ENCODE measurements around the gene RXRA.

Gene RXRA

DNA sequence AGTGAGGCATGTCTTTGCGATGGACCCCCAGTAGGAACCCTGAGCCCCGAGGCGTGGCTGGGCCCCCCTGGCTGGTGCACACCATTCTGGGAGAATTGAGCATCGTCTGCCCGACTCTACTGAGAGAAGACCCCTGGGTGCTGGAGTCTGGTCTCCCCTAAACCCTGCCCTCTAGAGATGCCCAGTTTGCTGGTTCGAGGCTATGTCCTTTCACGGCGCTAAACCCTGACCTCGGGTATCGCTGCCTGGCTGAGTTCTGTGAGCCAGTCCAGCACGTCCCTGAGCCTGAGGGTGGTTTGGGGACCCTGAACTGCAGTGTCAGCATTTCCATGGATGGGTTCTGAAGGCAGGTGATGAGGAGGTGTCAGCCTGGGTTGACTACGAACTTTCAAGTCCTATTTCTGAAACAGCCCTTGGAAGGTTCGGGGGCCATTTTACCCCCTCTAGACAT lies 128.8 kb downstream of the RXRA start:
- Histone ChIP-seq H3K9ac (ENCODE audit: low read depth in 1 of 2, low read length in 2 of 2) (no peak overlapping the region), H3K4me1 (ENCODE audit: control insufficient read depth in 1 of 2, insufficient read depth in 2 of 2, low read length in 2 of 2) (peaks cover 12 to 17% of the 10 kb centered on the region in 2 donors), H3K36me3 (ENCODE audit: control insufficient read depth in 1 of 2, insufficient read depth in 2 of 2, low read length in 2 of 2) (no peaks in the 10 kb centered on the region), H3K27me3 (ENCODE audit: control insufficient read depth in 1 of 2, insufficient read depth in 2 of 2, low read length in 2 of 2) (no peaks in the 10 kb centered on the region), H3K4me3 (ENCODE audit: low read depth in 1 of 2, low read length in 2 of 2) (no peak overlapping the region), H3K9me3 (ENCODE audit: control insufficient read depth in 1 of 2, low read length in 2 of 2) (no peaks in the 10 kb centered on the region), H3K27ac (ENCODE audit: low read depth, low read length) (no peak overlapping the region)

DNA sequence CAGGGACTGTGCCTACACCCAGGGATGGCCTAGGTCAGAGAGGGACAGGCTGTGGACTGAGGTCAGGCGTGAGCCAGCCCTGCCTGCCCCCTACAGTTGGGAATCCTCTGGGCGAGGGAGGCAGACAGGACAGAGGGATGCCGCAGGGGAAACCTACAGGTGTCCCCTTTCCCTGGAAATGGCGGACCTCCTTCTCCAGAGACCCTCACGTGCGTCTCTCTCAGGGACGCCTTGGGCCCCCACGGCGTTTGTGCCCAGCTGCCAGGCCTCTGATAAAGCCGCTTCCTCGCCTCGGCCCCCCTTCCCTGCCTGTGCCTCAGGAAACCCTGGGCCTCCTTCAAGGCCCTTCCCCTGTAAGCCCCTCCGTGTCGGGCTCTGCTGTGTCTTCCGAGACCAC lies 129.3 kb downstream of the RXRA start:
- Histone ChIP-seq H3K36me3 (ENCODE audit: control insufficient read depth in 1 of 2, insufficient read depth in 2 of 2, low read length in 2 of 2) (no peaks in the 10 kb centered on the region), H3K4me3 (ENCODE audit: low read depth in 1 of 2, low read length in 2 of 2) (peak overlapping the region; percentile 37 to 50), H3K9ac (ENCODE audit: low read depth in 1 of 2, low read length in 2 of 2) (peak overlapping the region; percentile 44 to 59), H3K27ac (ENCODE audit: low read depth, low read length) (peak overlapping the region; percentile 85), H3K9me3 (ENCODE audit: control insufficient read depth in 1 of 2, low read length in 2 of 2) (no peaks in the 10 kb centered on the region), H3K27me3 (ENCODE audit: control insufficient read depth in 1 of 2, insufficient read depth in 2 of 2, low read length in 2 of 2) (no peaks in the 10 kb centered on the region), H3K4me1 (ENCODE audit: control insufficient read depth in 1 of 2, insufficient read depth in 2 of 2, low read length in 2 of 2) (peaks cover 12 to 17% of the 10 kb centered on the region in 2 donors)

DNA sequence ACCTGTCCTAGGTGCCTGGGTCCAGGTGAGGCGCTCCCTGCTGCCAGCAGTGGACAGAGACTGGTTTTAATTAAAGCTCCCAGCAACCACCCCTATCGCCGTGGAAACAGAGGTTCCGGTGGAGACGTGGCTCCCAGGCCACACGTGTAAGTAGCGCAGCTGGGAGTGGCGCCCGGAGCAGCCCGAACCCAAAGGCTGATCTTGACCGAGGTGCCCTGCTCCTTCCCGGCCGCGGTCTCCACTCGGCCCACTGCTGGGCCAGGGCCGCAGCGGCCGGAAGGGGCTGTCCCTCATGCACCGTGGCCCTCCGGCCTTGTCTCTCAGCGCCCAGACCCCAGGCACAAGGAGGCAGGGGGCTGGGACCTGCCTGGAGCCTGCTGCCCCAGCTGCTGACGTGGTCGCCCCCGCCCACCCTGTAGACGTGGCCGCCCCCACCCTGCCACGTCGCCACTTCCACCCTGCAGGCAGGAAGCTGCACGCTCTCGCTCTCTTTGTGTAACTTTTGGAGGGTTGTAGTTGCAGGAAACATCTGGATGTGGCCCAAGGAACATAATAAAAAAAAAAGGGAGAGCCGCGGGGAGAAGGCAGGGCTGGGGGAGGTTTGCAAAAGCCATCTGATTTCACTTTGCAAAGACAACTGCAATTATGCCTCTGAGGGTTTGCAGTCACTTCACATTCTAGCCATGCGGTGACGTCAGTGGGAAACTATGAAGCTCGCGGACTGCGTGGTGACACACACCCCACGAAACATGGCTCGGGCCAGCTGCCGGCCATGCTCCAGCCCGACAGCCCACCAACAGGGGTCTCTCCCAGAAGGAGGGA lies 129.9 kb downstream of the RXRA start:
- Histone ChIP-seq H3K27me3 (ENCODE audit: control insufficient read depth in 1 of 2, insufficient read depth in 2 of 2, low read length in 2 of 2) (no peaks in the 10 kb centered on the region), H3K4me3 (ENCODE audit: low read depth in 1 of 2, low read length in 2 of 2) (peak overlapping the region; percentile 37 to 50), H3K9ac (ENCODE audit: low read depth in 1 of 2, low read length in 2 of 2) (peak overlapping the region; percentile 44 to 61), H3K9me3 (ENCODE audit: control insufficient read depth in 1 of 2, low read length in 2 of 2) (no peaks in the 10 kb centered on the region), H3K36me3 (ENCODE audit: control insufficient read depth in 1 of 2, insufficient read depth in 2 of 2, low read length in 2 of 2) (no peaks in the 10 kb centered on the region), H3K27ac (ENCODE audit: low read depth, low read length) (peak overlapping the region; percentile 85), H3K4me1 (ENCODE audit: control insufficient read depth in 1 of 2, insufficient read depth in 2 of 2, low read length in 2 of 2) (peaks cover 12 to 17% of the 10 kb centered on the region in 2 donors)

DNA sequence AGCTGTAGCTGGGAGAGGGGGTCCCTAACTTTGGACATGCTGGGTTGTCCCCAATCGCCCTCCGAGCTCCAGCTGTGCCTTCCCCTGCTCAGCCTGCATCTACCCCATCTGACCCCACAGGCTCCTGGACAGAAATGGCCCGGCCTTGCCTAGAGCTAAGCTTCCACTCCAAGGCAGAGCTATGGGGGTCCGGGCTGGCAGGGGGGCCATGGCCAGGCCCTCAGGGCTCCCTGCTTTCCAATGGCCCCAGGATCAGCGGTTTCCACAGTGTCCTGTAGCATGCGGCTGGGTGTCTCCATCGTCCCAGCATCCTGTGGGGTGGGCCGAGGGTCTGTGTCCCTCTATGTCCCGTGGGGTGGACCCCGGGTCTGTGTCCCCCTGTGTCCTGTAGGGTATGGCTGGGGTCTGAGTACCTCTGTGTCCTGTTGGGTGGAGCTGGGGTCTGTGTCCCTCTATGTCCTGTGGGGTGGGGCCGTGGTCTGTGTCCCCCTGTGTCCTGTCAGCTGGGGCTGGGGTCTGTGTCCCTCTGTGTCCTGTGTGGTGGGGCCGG lies 130.6 kb downstream of the RXRA start:
- H3K9ac ChIP-seq (ENCODE audit: low read depth in 1 of 2, low read length in 2 of 2) = peak overlapping the region in 1 of 2 donors; percentile 61
- no peaks in the 10 kb centered on the region for H3K27me3 ChIP-seq (ENCODE audit: control insufficient read depth in 1 of 2, insufficient read depth in 2 of 2, low read length in 2 of 2)
- peak overlapping the region; percentile 37 to 50 for H3K4me3 ChIP-seq (ENCODE audit: low read depth in 1 of 2, low read length in 2 of 2)
- H3K36me3 ChIP-seq (ENCODE audit: control insufficient read depth in 1 of 2, insufficient read depth in 2 of 2, low read length in 2 of 2) = no peaks in the 10 kb centered on the region
- peaks cover 12 to 17% of the 10 kb centered on the region in 2 donors for H3K4me1 ChIP-seq (ENCODE audit: control insufficient read depth in 1 of 2, insufficient read depth in 2 of 2, low read length in 2 of 2)
- peak overlapping the region; percentile 85 for H3K27ac ChIP-seq (ENCODE audit: low read depth, low read length)
- H3K9me3 ChIP-seq (ENCODE audit: control insufficient read depth in 1 of 2, low read length in 2 of 2) = peaks cover 0 to 2% of the 10 kb centered on the region in 2 donors

DNA sequence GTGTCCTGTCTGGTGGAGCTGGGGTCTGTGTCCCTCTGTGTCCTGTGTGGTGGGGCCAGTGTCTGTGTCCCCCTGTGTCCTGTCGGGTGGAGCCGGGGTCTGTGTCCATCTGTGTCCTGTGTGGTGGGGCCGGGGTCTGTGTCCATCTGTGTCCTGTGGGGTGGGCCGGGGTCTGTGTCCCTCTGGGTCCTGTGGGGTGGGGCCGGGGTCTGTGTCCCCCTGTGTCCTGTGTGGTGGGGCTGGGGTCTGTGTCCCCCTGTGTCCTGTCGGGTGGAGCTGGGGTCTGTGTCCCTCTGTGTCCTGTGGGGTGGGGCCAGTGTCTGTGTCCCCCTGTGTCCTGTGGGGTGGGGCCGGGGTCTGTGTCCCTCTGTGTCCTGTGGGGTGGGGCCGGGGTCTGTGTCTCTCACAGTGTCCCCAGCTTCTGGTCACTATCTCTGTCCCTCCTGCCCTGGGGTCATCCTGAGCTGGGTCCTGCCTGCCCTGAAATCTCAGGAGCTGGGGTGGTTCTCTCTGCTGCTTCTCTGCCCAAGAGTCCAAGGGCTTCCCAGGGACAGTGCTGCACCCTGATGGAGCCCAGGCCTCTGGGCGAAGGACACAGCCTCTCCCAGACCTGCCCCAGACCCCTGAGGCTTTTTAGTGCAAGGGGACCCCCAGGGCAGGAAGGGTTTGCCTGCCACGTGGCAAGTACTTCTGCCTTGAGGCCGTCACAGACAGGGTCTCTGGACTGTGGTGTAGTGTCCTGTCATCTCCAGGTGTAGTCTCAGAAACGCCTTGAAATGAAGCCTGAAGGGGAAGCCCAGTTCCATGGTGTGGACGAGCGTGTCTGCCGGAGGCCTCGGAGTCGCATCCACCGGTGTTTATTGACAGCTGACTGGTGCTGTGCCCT lies 131.3 kb downstream of the RXRA start:
- Histone ChIP-seq H3K9ac (ENCODE audit: low read depth in 1 of 2, low read length in 2 of 2) (peak overlapping the region in 1 of 2 donors; percentile 61), H3K4me3 (ENCODE audit: low read depth in 1 of 2, low read length in 2 of 2) (no peak overlapping the region), H3K9me3 (ENCODE audit: control insufficient read depth in 1 of 2, low read length in 2 of 2) (peaks cover 0 to 2% of the 10 kb centered on the region in 2 donors), H3K4me1 (ENCODE audit: control insufficient read depth in 1 of 2, insufficient read depth in 2 of 2, low read length in 2 of 2) (peaks cover 12 to 17% of the 10 kb centered on the region in 2 donors), H3K27me3 (ENCODE audit: control insufficient read depth in 1 of 2, insufficient read depth in 2 of 2, low read length in 2 of 2) (peaks cover 0 to 4% of the 10 kb centered on the region in 2 donors), H3K36me3 (ENCODE audit: control insufficient read depth in 1 of 2, insufficient read depth in 2 of 2, low read length in 2 of 2) (no peaks in the 10 kb centered on the region), H3K27ac (ENCODE audit: low read depth, low read length) (no peak overlapping the region)

DNA sequence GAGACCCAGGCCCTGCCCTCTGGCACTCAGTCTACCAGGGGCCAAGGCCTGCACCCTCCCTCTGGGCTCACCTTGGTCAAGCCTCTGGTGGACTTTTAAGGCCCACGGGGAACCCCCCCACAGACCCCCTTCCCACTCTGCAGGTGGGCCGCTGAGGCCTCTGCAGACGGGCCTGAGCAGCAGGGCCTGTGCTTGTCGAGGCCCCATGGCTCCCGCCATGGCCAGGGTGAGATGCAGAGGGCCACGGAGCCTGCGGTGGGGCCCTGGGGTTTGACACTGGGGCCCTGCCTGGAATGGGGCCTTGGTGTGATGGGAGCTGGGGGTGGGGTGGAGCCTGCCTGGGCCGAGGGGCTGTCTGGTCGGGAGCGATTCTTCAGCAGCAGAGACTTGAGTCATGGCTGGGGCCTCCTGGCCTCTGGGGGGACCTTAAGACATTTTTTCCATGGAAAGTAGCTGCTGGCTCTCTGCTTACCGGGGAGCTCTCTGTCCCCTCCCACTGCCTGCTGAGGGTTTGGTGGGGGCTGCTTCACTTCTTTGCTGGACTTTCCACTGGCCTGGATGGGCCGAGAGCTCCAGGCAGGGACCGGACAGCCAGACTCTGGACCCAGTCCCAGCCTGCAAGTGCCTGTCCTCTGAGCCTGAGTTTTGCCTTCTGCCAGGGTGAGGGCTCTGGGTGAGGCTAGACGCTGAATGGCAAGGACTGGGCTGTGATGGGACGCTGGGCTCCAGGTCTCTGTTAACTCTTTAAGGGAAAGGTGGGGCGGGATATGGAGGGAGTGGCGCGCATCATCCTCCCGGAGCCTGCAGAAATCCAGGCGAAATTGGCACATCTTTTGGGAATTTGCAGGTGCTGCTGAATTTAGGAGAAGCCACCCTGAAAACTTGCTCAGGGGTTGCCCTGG lies 132.2 kb downstream of the RXRA start:
- no peak overlapping the region for H3K27ac ChIP-seq (ENCODE audit: low read depth, low read length)
- H3K4me1 ChIP-seq (ENCODE audit: control insufficient read depth in 1 of 2, insufficient read depth in 2 of 2, low read length in 2 of 2) = peaks cover 12 to 17% of the 10 kb centered on the region in 2 donors
- peaks cover 0 to 2% of the 10 kb centered on the region in 2 donors for H3K9me3 ChIP-seq (ENCODE audit: control insufficient read depth in 1 of 2, low read length in 2 of 2)
- H3K27me3 ChIP-seq (ENCODE audit: control insufficient read depth in 1 of 2, insufficient read depth in 2 of 2, low read length in 2 of 2) = peaks cover 0 to 4% of the 10 kb centered on the region in 2 donors
- no peak overlapping the region for H3K9ac ChIP-seq (ENCODE audit: low read depth in 1 of 2, low read length in 2 of 2)
- no peak overlapping the region for H3K4me3 ChIP-seq (ENCODE audit: low read depth in 1 of 2, low read length in 2 of 2)
- no peaks in the 10 kb centered on the region for H3K36me3 ChIP-seq (ENCODE audit: control insufficient read depth in 1 of 2, insufficient read depth in 2 of 2, low read length in 2 of 2)

DNA sequence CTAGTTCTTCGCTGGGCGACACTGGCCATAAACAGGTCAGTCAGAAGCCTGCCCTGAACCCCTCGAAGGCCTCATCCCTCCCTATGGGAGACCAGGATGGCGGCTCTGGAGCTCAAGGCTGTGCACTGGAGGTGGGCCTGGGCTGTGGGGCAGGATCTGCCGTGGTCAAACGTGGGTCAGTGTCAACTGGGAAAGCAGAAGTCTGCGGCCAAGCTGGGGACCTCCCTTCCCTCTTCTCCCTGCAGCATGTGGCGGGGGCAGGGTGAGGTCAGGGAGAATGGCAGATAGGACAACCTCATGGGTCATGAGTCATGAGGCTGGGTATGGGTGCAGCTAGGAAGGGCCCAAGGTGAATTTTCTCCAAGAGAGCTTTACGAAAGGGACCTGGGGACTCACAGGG lies 132.9 kb downstream of the RXRA start:
- Histone ChIP-seq H3K27ac (ENCODE audit: low read depth, low read length) (no peak overlapping the region), H3K4me3 (ENCODE audit: low read depth in 1 of 2, low read length in 2 of 2) (no peak overlapping the region), H3K27me3 (ENCODE audit: control insufficient read depth in 1 of 2, insufficient read depth in 2 of 2, low read length in 2 of 2) (peaks cover 0 to 4% of the 10 kb centered on the region in 2 donors), H3K9me3 (ENCODE audit: control insufficient read depth in 1 of 2, low read length in 2 of 2) (peaks cover 0 to 2% of the 10 kb centered on the region in 2 donors), H3K4me1 (ENCODE audit: control insufficient read depth in 1 of 2, insufficient read depth in 2 of 2, low read length in 2 of 2) (peaks cover 12 to 17% of the 10 kb centered on the region in 2 donors), H3K36me3 (ENCODE audit: control insufficient read depth in 1 of 2, insufficient read depth in 2 of 2, low read length in 2 of 2) (no peaks in the 10 kb centered on the region), H3K9ac (ENCODE audit: low read depth in 1 of 2, low read length in 2 of 2) (no peak overlapping the region)

DNA sequence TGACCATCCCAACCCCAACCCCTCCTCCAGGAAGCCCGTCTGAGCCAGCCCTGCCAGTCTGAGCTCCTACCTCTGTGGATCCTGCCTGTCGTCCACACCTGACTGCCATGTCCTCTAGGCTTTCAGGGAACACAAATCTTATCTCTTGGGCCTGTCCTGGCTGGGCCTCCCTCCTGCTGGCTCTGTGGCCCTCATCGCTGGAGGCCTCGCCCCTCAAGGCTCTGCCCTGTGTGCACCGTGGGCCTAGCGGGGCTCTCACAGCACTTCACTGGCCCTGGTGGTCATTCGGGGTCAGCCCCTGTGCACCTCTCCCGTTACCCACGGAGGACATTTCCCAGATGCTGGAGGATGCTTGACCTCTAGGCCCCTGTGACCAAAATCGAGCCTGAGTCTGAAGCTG lies 133.3 kb downstream of the RXRA start:
- no peak overlapping the region for H3K27ac ChIP-seq (ENCODE audit: low read depth, low read length)
- H3K36me3 ChIP-seq (ENCODE audit: control insufficient read depth in 1 of 2, insufficient read depth in 2 of 2, low read length in 2 of 2) = no peaks in the 10 kb centered on the region
- H3K9me3 ChIP-seq (ENCODE audit: control insufficient read depth in 1 of 2, low read length in 2 of 2) = peaks cover 0 to 2% of the 10 kb centered on the region in 2 donors
- H3K9ac ChIP-seq (ENCODE audit: low read depth in 1 of 2, low read length in 2 of 2) = no peak overlapping the region
- H3K4me3 ChIP-seq (ENCODE audit: low read depth in 1 of 2, low read length in 2 of 2) = no peak overlapping the region
- H3K27me3 ChIP-seq (ENCODE audit: control insufficient read depth in 1 of 2, insufficient read depth in 2 of 2, low read length in 2 of 2) = peaks cover 0 to 4% of the 10 kb centered on the region in 2 donors
- peaks cover 12 to 17% of the 10 kb centered on the region in 2 donors for H3K4me1 ChIP-seq (ENCODE audit: control insufficient read depth in 1 of 2, insufficient read depth in 2 of 2, low read length in 2 of 2)

DNA sequence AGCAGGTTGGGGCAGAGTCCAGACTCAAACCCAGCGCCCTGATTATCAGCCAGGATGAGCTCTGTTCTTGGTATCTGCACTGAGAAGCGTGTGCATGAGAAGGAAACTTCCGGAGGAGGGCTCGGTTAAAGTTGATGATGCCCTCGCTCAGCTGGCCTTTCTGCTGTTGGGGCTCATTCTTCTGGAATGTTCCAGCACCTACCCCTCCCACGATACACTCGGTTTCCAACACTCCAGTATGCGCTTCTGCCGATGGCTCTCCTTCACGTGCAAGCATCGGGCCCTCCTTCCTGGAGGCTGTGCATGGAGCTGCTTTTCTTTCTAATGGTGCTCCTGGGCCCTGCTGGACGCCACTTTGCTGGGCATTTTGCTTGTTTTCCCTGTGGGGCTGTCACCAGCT lies 134.0 kb downstream of the RXRA start:
- peaks cover 0 to 4% of the 10 kb centered on the region in 2 donors for H3K27me3 ChIP-seq (ENCODE audit: control insufficient read depth in 1 of 2, insufficient read depth in 2 of 2, low read length in 2 of 2)
- no peak overlapping the region for H3K9ac ChIP-seq (ENCODE audit: low read depth in 1 of 2, low read length in 2 of 2)
- no peak overlapping the region for H3K4me3 ChIP-seq (ENCODE audit: low read depth in 1 of 2, low read length in 2 of 2)
- no peaks in the 10 kb centered on the region for H3K36me3 ChIP-seq (ENCODE audit: control insufficient read depth in 1 of 2, insufficient read depth in 2 of 2, low read length in 2 of 2)
- no peak overlapping the region for H3K27ac ChIP-seq (ENCODE audit: low read depth, low read length)
- peaks cover 0 to 2% of the 10 kb centered on the region in 2 donors for H3K9me3 ChIP-seq (ENCODE audit: control insufficient read depth in 1 of 2, low read length in 2 of 2)
- peaks cover 12 to 17% of the 10 kb centered on the region in 2 donors for H3K4me1 ChIP-seq (ENCODE audit: control insufficient read depth in 1 of 2, insufficient read depth in 2 of 2, low read length in 2 of 2)

Measured in duodenal mucosa (tissue), 2 donors.